Measurements from ENCODE around the gene HABP2.

GRCh38 chr10:113609704-113610108 is 56.9 kb downstream of the HABP2 start:
- TF ChIP-seq CTCF (IDR thresholded peaks at IDR 0.05; ENCODE audit: poor library complexity) = no peak
- no peak for TF ChIP-seq EZH2 (IDR thresholded peaks at IDR 0.05; ENCODE audit: borderline replicate concordance)
- no peak for TF ChIP-seq EZH2phosphoT487 (IDR thresholded peaks at IDR 0.05; ENCODE audit: low read depth, severe bottlenecking, unreplicated experiment)
